Measurements from ENCODE around the gene LRRN2. TPM values are rescaled to one million over a fixed set of nuclear protein-coding genes. Genes with fewer than 3 reads are reported as not detected.

Gene LRRN2
- polyA plus RNA-seq, 2 of the 4 experiments (the other 2 are of a cell fraction), result 3.6 to 6.6 TPM

- TF ChIP-seq BCL3 (IDR thresholded peaks at IDR 0.05), result no peak
- no peak for TF ChIP-seq NPAS2 (CRISPR knock-in tag; IDR thresholded peaks at IDR 0.05; ENCODE audit: borderline replicate concordance)
- TF ChIP-seq RFX5 (IDR thresholded peaks at IDR 0.05), result no peak
- no peak for TF ChIP-seq ELK1 (IDR thresholded peaks at IDR 0.05; ENCODE audit: low read depth, low read length)
These were observed 87.1 kb downstream of the LRRN2 start (continued) for GRCh38 chr1:204598319-204598969.

- 69% methylated on average over 10 of the region's 10 CpGs for WGBS (ENCODE audit: missing lambda C conversion rate)
- Histone ChIP-seq H3K9me3 (no peaks in the 10 kb centered on the region), H3K4me2 (peak overlapping the region; percentile 29; the same call in 2 of the 3 replicates), H3K4me1 (peaks cover 15% of the 10 kb centered on the region; the same call in 2 of the 3 replicates), H3K27ac (0 out of 6 replicates have a peak overlapping the region, but pooled peaks of 1 of the 2 experiments have one; percentile 8), H3K4me3 (no peak overlapping the region)
- ATAC-seq (peak; percentile 36 to 41; a peak in 2 of 6 replicates), DNase-seq (ENCODE audit: low read depth in 1 of 2, low spot score in 1 of 2) (no peak), FAIRE-seq (no peak)
- POLR2A ChIA-PET, result no interaction called here
- no peak for TF ChIP-seq NR3C1 (IDR thresholded peaks at IDR 0.05)
- TF ChIP-seq ELK1 (IDR thresholded peaks at IDR 0.05; ENCODE audit: low read depth, low read length), result no peak
- no peak for TF ChIP-seq FOSL2 (IDR thresholded peaks at IDR 0.05)
- no peak for TF ChIP-seq FOSL2 (CRISPR knock-in tag; IDR thresholded peaks at IDR 0.05)
- TF ChIP-seq KDM5A (IDR thresholded peaks at IDR 0.05), result no peak
- TF ChIP-seq USF2 (IDR thresholded peaks at IDR 0.05), result no peak
- no peak for TF ChIP-seq PHF8 (IDR thresholded peaks at IDR 0.05; ENCODE audit: borderline replicate concordance, low read depth)
- TF ChIP-seq RARB (CRISPR knock-in tag; IDR thresholded peaks at IDR 0.05), result no peak
- TF ChIP-seq MYC (IDR thresholded peaks at IDR 0.05; ENCODE audit: borderline replicate concordance, low read length), result no peak
- no peak for TF ChIP-seq POLR2AphosphoS2 (conservative IDR thresholded peaks at IDR 0.05; ENCODE audit: low read length)
- TF ChIP-seq ZSCAN20 (CRISPR knock-in tag; IDR thresholded peaks at IDR 0.05), result no peak
- TF ChIP-seq KDM1A (IDR thresholded peaks at IDR 0.05; ENCODE audit: low read depth), result no peak
- TF ChIP-seq CBX2 (IDR thresholded peaks at IDR 0.05; ENCODE audit: borderline replicate concordance, low read depth), result no peak
- TF ChIP-seq CEBPB (IDR thresholded peaks at IDR 0.05), result no peak
- no peak for TF ChIP-seq FOSB (CRISPR knock-in tag; IDR thresholded peaks at IDR 0.05)
- no peak for TF ChIP-seq REST (IDR thresholded peaks at IDR 0.05)
- CTCF ChIA-PET, result interaction anchor here (0.8 to 3.8 kb wide), 4 partner anchors 24 to 215 kb away, joined by 3 to 23 read pairs (median 8); no protein-coding TSS in a partner anchor
These were observed 93.1 kb downstream of the LRRN2 start for GRCh38 chr1:204592246-204592948.

Data from A549 (cell line).